Neural progenitor cell (in vitro differentiated cells): ENCODE measurements around the gene MYO18B. TPM values are rescaled to one million over a fixed set of nuclear protein-coding genes. Genes with fewer than 3 reads are reported as not detected.

ENCODE experiments used
- DNase-seq: peaks from one replicate; pipeline ENCODE4 v3.0.0-alpha.2; 2016; ENCODE audit warnings: low spot score
- H2AFZ ChIP-seq: fragments of 200-600 bp; sonication (generic); replicated peaks from 2 replicates; pipeline ENCODE4 v1.6.1; 2016; ENCODE audit warnings: antibody characterized with exemption
- H3F3A ChIP-seq: fragments of 200-600 bp; sonication (generic); 2 replicates; pipeline ENCODE4 v1.6.1; 2016; ENCODE audit warnings: antibody characterized with exemption, low read depth
- H3K27ac ChIP-seq: fragments of 200-600 bp; sonication (generic); 2 replicates; pipeline ENCODE4 v1.5.1; 2016; ENCODE audit warnings: mild to moderate bottlenecking
- H3K27me3 ChIP-seq: fragments of 200-600 bp; sonication (generic); 2 replicates; pipeline ENCODE4 v1.6.1; 2016; ENCODE audit warnings: mild to moderate bottlenecking, moderate library complexity
- H3K36me3 ChIP-seq: fragments of 200-600 bp; sonication (generic); 2 replicates; pipeline ENCODE4 v1.5.1; 2016
- H3K4me1 ChIP-seq: fragments of 200-600 bp; sonication (generic); 2 replicates; pipeline ENCODE4 v1.6.1; 2016; ENCODE audit warnings: mixed run types
- H3K4me2 ChIP-seq: fragments of 200-600 bp; sonication (generic); 2 replicates; pipeline ENCODE4 v1.6.1; 2016
- H3K4me3 ChIP-seq: fragments of 200-600 bp; sonication (generic); 2 replicates; pipeline ENCODE4 v1.5.1; 2016
- H3K79me2 ChIP-seq: fragments of 200-600 bp; sonication (generic); 2 replicates; pipeline ENCODE4 v1.6.1; 2016; ENCODE audit warnings: low read depth
- H3K9ac ChIP-seq: fragments of 200-600 bp; sonication (generic); 2 replicates; pipeline ENCODE4 v1.6.1; 2016
- H3K9me3 ChIP-seq: fragments of 200-600 bp; sonication (generic); 2 replicates; pipeline ENCODE4 v1.5.1; 2016; ENCODE audit warnings: low read depth
- H4K20me1 ChIP-seq: fragments of 200-600 bp; sonication (generic); 2 replicates; pipeline ENCODE4 v1.6.1; 2016; ENCODE audit warnings: low read depth
- H3K27ac Mint-ChIP-seq: 3 replicates; pipeline ENCODE4 v1.8.0; 2021; ENCODE audit warnings: mixed read lengths
- H3K27me3 Mint-ChIP-seq: 2 replicates; pipeline ENCODE4 v1.8.0; 2022; ENCODE audit warnings: low read depth, mild to moderate bottlenecking, inconsistent platforms, moderate library complexity, mixed read lengths; ENCODE audit not compliant: insufficient read depth
- H3K36me3 Mint-ChIP-seq: 3 replicates; pipeline ENCODE4 v1.8.0; 2021; ENCODE audit warnings: mixed read lengths
- H3K4me1 Mint-ChIP-seq: 3 replicates; pipeline ENCODE4 v1.8.0; 2021; ENCODE audit warnings: mixed read lengths
- H3K4me3 Mint-ChIP-seq: 3 replicates; pipeline ENCODE4 v1.8.0; 2021; ENCODE audit warnings: mild to moderate bottlenecking, moderate library complexity, mixed read lengths
- H3K9me3 Mint-ChIP-seq: 3 replicates; pipeline ENCODE4 v1.8.0; 2020; ENCODE audit warnings: mixed read lengths
- CTCF ChIP-seq: fragments of 200-600 bp; sonication (generic); IDR thresholded peaks from 2 replicates; pipeline ENCODE4 v1.5.1; 2017; ENCODE audit warnings: antibody characterized with exemption, mild to moderate bottlenecking
- EZH2 ChIP-seq: fragments of 200-600 bp; sonication (generic); IDR thresholded peaks from 2 replicates; pipeline ENCODE4 v1.6.1; 2017; ENCODE audit warnings: antibody characterized with exemption, mild to moderate bottlenecking, moderate library complexity
- EZH2phosphoT487 ChIP-seq: fragments of 200-600 bp; sonication (generic); IDR thresholded peaks from 2 replicates; pipeline ENCODE4 v1.6.1; 2017; ENCODE audit warnings: antibody characterized with exemption
- total RNA-seq: library from RNA; depleted of rRNA; stranded (reverse); fragments of >200 nt; gene quantifications from 2 replicates; pipeline ENCODE4 v1.2.3, GENCODE V29; 2015; ENCODE audit warnings: low replicate concordance

MYO18B gene
- total RNA-seq, 1 donor from 2014 or later, result not detected

GRCh38 chr22:25779426-25779825, 37.4 kb downstream of the MYO18B start:
- H3K27me3 ChIP-seq, result no peaks in the 10 kb centered on the region
- H3K36me3 ChIP-seq, result no peaks in the 10 kb centered on the region
- H3K4me1 Mint-ChIP-seq, result peaks cover 8% of the 10 kb centered on the region
- no peaks in the 10 kb centered on the region for H3K79me2 ChIP-seq
- H3F3A ChIP-seq, result no peaks in the 10 kb centered on the region
- H3K4me1 ChIP-seq, result no peaks in the 10 kb centered on the region
- H3K4me2 ChIP-seq, result no peak overlapping the region
- no peak overlapping the region for H3K27ac Mint-ChIP-seq
- no peaks in the 10 kb centered on the region for H3K36me3 Mint-ChIP-seq
- H3K4me3 Mint-ChIP-seq, result no peak overlapping the region
- H2AFZ ChIP-seq, result no peak overlapping the region
- no peaks in the 10 kb centered on the region for H4K20me1 ChIP-seq
- no peak overlapping the region for H3K9ac ChIP-seq
- no peak overlapping the region for H3K27ac ChIP-seq
- no peaks in the 10 kb centered on the region for H3K9me3 Mint-ChIP-seq
- TF ChIP-seq EZH2 (no peak), EZH2phosphoT487 (no peak), CTCF (no peak)
- no peaks in the 10 kb centered on the region for H3K9me3 ChIP-seq
- DNase-seq, result no peak
- peaks cover 3% of the 10 kb centered on the region for H3K27me3 Mint-ChIP-seq
- H3K4me3 ChIP-seq, result no peak overlapping the region

- no peak for TF ChIP-seq EZH2phosphoT487
- TF ChIP-seq EZH2, result no peak
- no peak for TF ChIP-seq CTCF
- Histone ChIP-seq H3K9me3 (no peaks in the 10 kb centered on the region), H3K36me3 (no peaks in the 10 kb centered on the region), H3K27ac (no peak overlapping the region), H4K20me1 (no peaks in the 10 kb centered on the region), H3F3A (no peaks in the 10 kb centered on the region), H3K9ac (no peak overlapping the region), H3K4me1 (no peaks in the 10 kb centered on the region), H3K79me2 (no peaks in the 10 kb centered on the region), H3K4me3 (no peak overlapping the region), H3K4me2 (no peak overlapping the region), H3K27me3 (no peaks in the 10 kb centered on the region), H2AFZ (no peak overlapping the region)
- H3K9me3 Mint-ChIP-seq, result no peaks in the 10 kb centered on the region
- peaks cover 3% of the 10 kb centered on the region for H3K27me3 Mint-ChIP-seq
- no peak overlapping the region for H3K27ac Mint-ChIP-seq
- H3K4me1 Mint-ChIP-seq, result peaks cover 8% of the 10 kb centered on the region
- DNase-seq, result no peak
- H3K36me3 Mint-ChIP-seq, result no peaks in the 10 kb centered on the region
- no peak overlapping the region for H3K4me3 Mint-ChIP-seq
These were observed 37.9 kb downstream of the MYO18B start for GRCh38 chr22:25779890-25780289.

GRCh38 chr22:25780673-25781072, 38.7 kb downstream of the MYO18B start:
- H3K36me3 Mint-ChIP-seq, result no peaks in the 10 kb centered on the region
- H3K27ac Mint-ChIP-seq, result no peak overlapping the region
- H3K27me3 Mint-ChIP-seq, result peaks cover 3% of the 10 kb centered on the region
- H3K27ac ChIP-seq, result no peak overlapping the region
- H3K27me3 ChIP-seq, result no peaks in the 10 kb centered on the region
- no peak overlapping the region for H3K4me3 ChIP-seq
- H3K4me1 ChIP-seq, result no peaks in the 10 kb centered on the region
- no peak overlapping the region for H2AFZ ChIP-seq
- no peaks in the 10 kb centered on the region for H3K79me2 ChIP-seq
- no peaks in the 10 kb centered on the region for H3K36me3 ChIP-seq
- H3F3A ChIP-seq, result no peaks in the 10 kb centered on the region
- H4K20me1 ChIP-seq, result no peaks in the 10 kb centered on the region
- H3K9me3 Mint-ChIP-seq, result no peaks in the 10 kb centered on the region
- H3K9me3 ChIP-seq, result no peaks in the 10 kb centered on the region
- H3K4me2 ChIP-seq, result no peak overlapping the region
- TF ChIP-seq EZH2 (no peak), EZH2phosphoT487 (no peak), CTCF (no peak)
- H3K9ac ChIP-seq, result no peak overlapping the region
- H3K4me3 Mint-ChIP-seq, result no peak overlapping the region
- DNase-seq, result no peak
- H3K4me1 Mint-ChIP-seq, result peaks cover 5% of the 10 kb centered on the region
